Measurements from ENCODE around the gene CACNA2D3.

DNA sequence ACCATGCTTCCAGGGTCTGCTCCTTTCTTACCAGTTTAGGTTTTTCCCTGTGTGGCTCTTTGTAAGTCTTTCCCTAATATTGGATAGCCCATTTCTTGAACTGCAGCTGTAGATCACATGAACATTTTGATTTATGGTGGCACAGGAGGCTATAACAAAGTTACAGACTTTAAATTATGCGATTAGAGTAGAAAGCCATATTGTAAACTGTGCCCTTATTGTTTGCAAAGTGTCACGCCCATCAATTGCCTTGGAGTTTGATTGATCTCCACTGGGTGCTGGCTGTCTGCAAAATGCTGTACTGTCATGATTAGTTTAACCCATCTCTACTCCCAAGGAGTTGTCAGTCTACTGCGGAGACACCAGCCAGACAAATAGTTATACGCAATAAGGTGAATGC lies 110.3 kb downstream of the CACNA2D3 start:
- TF ChIP-seq POLR2A (IDR thresholded peaks at IDR 0.05; ENCODE audit: low read length) (no peak), GATA1 (IDR thresholded peaks at IDR 0.05; ENCODE audit: low read depth, low read length) (no peak)
